Fibroblast of lung (primary cell): ENCODE data around the gene APEX1.

ENCODE experiments used
- CTCF ChIP-seq, 2 donors: IDR thresholded peaks in 1 of 2; conservative IDR thresholded peaks in 1 of 2; 1 replicate in 1 of 2; 2 replicates in 1 of 2; pipeline ENCODE4 v1.5.1; 2011 to 2012; ENCODE audit warnings: low read length in 2 of 2, control low read depth in 1 of 2, inconsistent platforms in 1 of 2, low read depth in 1 of 2, mild to moderate bottlenecking in 1 of 2
- EZH2 ChIP-seq: IDR thresholded peaks from 2 replicates; pipeline ENCODE4 v1.5.1; 2012; ENCODE audit warnings: low read length, control low read depth, mild to moderate bottlenecking; ENCODE audit errors: missing control alignments

GRCh38 chr14:20486684-20487395 lies 31.8 kb downstream of the APEX1 start:
- no peak for TF ChIP-seq CTCF (conservative IDR thresholded peaks at IDR 0.05 in 1 of 2, IDR thresholded peaks at IDR 0.05 in 1 of 2; ENCODE audit: low read depth in 1 of 2, low read length in 2 of 2)
- TF ChIP-seq EZH2, result no peak
